ENCODE measurements around the gene SNX8.
"Not testable (repeated sequence)": the region's sequence is repeated elsewhere in the genome, so short reads cannot be mapped to it uniquely, and the experiment has no call there.

The SNX8 gene

DNA sequence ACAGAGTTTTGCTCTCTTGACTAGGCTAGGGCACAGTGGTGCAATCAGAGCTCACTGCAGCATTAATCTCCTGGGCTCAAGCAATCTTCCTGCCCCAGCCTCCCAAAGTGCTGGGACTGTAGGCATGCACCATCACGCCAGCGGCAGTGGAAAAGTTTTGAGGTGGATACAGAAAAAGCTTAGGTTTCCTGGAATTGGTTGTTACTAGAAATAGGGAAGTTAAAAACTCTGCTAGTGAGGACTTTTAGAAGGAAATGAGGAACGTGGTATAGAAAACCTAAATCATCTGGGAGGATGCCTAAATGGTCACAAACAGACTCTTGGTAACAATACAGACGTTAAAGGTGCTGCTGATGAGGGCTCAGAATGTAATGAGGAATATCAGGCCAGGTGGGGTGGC lies 10.9 kb upstream of the SNX8 start:
- no peak for DNase-seq

- DNase-seq, result no peak
These were observed 6.8 kb upstream of the SNX8 start for GRCh38 chr7:2321020-2321419.

GRCh38 chr7:2317556-2318293 lies 3.5 kb upstream of the SNX8 start:
- DNase-seq, result no peak

DNA sequence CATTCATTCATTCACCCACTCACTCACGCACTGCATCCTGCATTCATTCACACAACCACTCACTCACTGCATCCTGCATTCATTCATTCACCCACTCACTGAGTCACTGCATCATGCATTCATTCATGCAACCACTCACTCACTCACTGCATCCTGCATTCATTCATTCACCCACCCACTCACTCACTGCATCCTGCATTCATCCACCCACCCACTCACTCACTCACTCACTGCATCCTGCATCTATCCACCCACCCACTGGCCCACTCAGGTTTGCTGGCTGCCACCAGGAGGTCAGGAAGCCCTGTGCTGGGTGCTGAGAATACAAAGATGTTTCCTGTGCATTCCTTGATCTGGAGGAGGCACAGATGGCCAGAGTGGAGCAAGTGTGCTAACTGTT lies 2.3 kb upstream of the SNX8 start:
- no peak for DNase-seq

DNA sequence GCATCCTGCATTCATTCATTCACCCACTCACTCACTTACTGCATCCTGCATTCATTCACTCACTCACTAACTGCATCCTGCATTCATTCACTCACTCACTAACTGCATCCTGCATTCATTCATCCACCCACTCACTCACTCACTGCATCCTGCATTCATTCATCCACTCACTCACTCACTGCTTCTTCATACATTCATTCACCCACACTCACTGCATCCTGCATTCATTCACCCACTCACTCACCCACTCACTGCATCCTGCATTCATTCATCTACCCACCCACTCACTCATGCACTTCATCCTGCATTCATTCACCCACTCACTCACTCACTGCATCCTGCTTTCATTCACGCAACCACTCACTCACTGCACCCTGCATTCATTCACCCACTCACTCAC lies 1.5 kb upstream of the SNX8 start:
- DNase-seq, result no peak

DNA sequence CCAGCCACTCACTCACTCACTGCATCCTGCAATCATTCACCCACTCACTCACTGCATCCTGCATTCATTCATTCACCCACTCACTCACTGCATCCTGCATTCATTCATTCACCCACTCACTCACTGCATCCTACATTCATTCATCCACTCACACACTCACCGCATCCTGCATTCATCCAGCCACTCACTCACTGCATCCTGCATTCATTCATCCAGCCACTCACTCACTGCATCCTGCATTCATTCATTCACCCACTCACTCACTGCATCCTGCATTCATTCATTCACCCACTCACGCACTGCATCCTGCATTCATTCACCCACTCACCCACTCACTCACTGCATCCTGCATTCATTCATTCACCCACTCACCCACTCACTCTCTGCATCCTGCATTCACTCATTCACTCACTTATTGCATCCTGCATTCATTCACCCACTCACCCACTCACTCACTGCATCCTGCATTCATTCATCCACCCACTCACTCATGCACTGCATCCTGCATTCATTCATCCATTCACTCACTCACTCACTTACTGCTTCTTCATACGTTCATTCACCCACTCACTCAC lies 802 bp upstream of the SNX8 start:
- not testable (repeated sequence) for DNase-seq

DNA sequence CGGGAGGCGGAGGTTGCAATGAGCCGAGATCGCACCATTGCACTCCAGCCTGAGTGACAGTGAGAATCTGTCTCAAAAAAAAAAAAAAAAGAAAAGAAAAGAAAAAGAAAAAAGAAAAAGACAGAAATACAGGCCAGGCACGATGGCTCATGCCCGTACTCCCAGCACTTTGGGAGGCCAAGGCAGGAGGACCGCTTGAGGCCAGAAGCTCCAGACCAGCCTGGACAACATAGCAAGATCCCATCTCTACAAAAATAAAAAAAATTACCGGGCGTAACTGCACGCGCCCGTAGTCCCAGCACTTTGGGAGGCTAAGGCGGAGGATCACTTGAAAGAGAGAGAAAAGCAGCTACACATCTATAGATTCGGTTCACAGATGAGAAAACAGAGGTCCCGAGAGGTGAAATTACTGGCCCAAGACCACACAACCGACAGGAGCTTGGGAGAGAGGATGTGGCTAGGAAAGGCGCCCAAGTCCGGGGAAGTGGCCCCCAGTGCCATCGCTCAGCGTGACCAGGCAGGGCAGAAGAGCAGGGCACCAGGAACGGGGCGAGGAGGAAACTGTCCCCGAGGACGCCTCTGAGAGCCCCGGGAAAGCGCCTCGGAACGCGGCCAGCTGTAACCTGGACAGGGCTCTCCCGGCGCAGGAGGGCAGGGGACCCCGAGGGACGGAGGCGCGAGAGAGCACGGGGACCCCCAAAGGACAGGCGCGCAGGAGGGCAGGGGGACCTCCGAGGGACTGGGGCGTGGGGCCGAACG lies 612 bp downstream of the SNX8 start:
- no peak for DNase-seq

DNA sequence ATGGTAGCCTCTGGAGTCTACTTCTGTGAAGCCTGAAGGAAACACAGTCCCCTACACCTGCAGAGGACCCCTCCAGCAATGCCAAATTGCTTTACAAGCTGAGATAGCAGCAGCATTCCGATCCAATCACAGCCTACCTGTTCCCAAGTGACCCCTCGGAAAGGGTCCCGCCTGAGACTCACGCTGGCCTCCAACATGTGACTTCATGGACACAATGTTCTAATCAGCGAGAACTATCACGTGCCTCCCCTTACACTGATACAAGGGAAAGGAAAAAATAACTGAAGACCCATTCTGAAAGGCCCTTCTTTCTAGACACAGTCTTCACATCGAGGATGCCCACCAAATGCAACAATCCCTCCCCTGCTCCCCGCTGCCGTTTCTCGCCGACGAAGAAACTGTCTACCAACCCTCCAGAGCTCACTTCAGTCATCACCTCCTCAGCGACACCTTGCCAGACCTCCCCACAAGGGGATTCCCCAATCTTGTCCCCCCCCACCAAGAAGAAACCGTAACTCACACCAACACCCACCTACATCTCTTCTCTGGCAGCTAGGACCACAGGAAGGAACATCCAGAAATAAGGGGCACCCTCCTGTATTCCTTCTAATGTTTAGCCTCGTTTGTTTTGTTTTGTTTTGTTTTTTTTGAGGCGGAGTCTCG lies 1.8 kb downstream of the SNX8 start:
- no peak for DNase-seq

GRCh38 chr7:2309889-2310331 lies 4.3 kb downstream of the SNX8 start:
- DNase-seq, result no peak

GRCh38 chr7:2307690-2308107 lies 6.5 kb downstream of the SNX8 start:
- DNase-seq, result no peak

DNA sequence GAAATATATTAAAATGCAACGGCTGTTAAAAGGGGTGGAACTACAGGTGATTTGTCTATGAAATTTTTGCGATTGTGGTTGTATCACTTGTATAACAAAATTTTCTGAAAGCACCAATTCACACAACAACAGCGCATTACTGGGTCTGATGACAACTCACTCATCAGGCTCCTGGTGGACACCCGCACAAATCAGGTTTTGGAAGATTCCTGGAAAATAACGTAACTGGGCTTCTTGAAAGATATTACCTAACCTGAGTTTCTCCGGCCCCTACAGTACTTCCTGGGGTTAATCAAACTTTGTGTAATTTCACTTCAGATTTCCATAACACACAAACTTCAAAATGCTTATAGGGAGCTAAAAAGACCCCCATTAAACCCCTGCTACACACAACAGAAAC lies 7.6 kb downstream of the SNX8 start:
- DNase-seq, result no peak

DNA sequence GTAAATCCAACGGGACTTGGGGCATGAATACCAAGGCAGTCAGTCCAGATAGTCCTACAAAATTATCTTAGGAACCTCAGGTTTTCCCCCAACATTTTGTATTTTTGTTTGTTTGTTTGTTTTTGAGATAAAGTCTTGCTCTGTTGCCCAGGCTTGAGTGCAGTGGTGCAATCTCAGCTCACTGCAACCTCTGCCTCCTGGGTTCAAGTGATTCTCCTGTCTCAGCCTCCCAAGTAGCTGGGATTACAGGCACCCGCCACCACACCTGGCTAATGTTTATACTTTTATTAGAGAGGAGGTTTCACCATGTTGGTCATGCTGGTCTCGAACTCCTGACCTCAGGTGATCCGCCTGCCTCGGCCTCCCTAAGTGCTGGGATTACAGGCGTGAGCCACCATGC lies 9.0 kb downstream of the SNX8 start:
- not testable (repeated sequence) for DNase-seq

DNA sequence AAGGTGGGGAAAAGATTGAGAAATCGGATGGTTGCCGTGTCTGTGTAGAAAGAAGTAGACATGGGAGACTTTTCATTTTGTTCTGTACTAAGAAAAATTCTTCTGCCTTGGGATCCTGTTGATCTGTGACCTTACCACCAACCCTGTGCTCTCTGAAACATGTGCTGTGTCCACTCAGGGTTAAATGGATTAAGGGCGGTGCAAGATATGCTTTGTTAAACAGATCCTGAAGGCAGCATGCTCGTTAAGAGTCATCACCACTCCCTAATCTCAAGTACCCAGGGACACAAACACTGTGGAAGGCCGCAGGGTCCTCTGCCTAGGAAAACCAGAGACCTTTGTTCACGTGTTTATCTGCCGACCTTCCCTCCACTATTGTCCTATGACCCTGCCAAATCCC lies 10.7 kb downstream of the SNX8 start:
- not testable (repeated sequence) for DNase-seq

- DNase-seq, result not testable (repeated sequence)
These were observed 11.4 kb downstream of the SNX8 start for GRCh38 chr7:2302743-2303397.

- no peak for DNase-seq
These were observed 12.8 kb downstream of the SNX8 start for GRCh38 chr7:2301511-2301863.

DNA sequence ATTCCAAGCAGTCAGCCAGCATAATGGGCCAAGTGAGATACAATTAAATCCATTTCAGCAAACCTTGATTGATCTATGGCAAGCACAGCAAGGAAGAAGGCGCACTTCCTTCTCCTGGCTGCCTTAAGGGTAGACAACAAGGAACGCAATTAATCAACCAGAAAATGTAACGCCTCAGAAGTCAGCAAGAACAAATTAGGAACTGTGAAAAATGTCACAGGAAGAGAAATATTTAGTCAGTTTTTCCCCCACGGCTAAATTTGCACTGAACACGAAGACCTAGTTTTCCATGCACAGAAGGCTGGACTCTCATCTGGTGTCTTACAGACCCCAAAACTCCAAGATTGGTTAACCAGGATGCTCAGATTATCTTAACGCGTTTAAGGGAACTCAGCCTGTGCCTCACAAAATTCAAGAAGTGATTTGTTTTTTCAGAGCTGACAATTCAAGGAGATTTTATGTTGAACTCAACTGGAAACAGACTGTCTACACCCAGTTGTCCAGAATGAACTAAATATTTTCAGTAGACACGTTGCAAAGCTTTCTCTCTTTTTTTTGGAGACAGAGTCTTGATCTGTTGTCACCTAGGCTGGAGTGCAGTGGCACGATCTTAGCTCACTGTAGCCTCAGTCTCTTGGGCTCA lies 14.2 kb downstream of the SNX8 start:
- DNase-seq, result no peak

- DNase-seq, result no peak
These were observed 15.0 kb downstream of the SNX8 start for GRCh38 chr7:2299131-2299829.

DNA sequence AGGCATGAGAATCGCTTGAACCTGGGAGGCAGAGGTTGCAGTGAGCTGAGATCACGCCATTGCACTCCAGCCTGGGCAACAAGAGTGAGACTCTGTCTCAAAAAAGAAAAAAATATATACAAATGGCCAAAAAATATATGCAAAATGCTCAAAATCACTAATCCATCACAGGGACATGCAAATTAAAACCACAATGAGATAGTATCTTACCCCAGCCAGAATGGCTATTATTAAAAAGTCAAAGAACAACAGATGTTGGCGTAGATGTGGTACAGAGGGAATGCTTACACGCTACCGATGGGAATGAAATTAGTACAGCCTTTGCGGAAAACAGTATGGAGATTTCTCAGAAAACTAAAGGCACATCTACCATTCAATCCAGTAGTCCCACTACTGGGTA lies 17.4 kb downstream of the SNX8 start:
- no peak for DNase-seq

- no peak for DNase-seq
These were observed 18.2 kb downstream of the SNX8 start for GRCh38 chr7:2295936-2296620.

DNA sequence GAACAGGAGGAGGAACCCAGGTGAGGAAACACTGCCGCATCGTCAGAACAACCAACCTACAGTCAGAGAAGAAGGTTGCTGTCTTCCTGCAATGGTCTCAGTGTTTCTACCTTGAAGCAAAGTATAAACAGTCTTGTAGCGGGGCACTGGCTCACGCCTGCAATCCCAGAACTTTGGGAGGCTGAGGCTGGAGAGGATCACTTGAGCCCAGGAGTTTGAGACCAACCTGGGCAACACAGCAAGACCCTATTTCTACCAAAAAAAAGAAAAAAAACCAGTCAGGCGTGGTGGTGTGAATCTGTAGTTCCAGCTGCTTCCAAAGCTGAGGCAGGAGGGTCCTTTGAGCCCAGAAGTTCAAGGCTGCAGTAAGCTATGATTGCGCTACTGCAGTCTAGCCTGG lies 23.4 kb downstream of the SNX8 start:
- no peak for DNase-seq

GRCh38 chr7:2289621-2290020 lies 24.6 kb downstream of the SNX8 start:
- DNase-seq, result no peak

Data from NCI-H1048 (cell line).